ELF-1 (cell line): ENCODE results near the gene GNPDA1.
"Not testable (repeated sequence)": the region's sequence is repeated elsewhere in the genome, so short reads cannot be mapped to it uniquely, and the experiment has no call there.

Experiments used
- DNase-seq: peaks from one replicate; pipeline ENCODE4 v3.0.0-alpha.2; 2016; ENCODE audit warnings: low read depth, low spot score

The GNPDA1 gene

DNA sequence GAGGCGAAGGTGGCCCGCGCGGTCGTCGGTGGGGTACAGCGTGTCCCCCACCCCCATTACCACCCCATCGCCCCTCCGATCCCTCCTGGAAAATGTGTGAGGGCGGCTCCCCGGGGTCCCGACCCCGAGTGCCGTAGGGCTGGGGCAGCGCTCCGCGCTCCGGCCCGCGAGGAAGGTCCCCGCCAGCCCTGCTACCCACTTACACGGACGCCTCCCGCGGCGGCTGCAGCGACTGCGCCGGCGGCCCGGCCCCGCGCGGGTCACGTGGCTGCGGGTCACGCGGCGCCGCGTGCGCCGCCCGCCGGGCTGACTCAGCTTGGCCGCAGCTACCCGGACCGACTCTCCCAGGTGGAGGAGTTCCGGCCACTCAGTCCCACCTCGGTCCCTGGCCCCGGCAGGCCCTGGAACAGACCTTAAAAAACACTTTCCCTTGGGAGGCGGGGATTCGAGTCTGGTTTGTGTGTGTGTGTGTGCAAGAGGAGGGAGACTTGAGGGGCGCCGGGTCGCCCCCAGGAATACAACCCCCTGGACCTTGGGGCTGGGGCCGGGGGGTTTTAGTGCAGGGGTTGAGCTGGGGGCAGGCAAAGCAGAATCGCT, at the start of gene GNPDA1:
Gene GNPDA1 (minus strand): TSS at position 236 of the 597 bp plus-strand sequence. CDS start 992 bp downstream, outside the sequence.
- peak; percentile 65 for DNase-seq

DNA sequence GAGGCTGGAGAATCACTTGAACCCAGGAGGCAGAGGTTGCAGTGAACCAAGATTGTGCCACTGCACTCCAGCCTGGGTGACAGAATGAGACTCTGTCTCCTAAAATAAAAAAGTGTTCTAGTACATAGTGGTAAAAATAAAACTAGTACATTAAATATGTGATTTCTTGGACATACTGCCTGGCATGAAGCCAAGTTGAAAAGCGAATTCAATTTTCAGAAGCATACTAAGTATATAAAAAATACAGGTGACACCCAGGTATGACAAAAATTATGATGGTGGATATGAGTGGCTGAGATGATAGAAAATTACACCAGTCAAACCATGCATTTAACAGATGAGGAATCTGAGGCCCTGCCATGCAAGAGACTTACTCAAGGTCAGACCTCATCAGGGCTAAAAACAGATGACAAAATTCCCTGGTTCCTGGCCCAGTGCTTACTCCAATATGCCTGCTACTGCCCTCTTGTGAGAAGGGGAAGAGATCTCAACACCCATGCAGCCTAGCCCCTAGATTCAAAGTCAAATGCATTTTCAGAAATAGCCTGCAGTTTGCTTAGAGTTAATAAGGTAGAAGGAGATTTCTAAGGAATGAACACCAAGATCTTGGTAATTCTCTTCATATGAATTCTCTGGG, 46.6 kb upstream of the GNPDA1 start:
- no peak for DNase-seq

DNA sequence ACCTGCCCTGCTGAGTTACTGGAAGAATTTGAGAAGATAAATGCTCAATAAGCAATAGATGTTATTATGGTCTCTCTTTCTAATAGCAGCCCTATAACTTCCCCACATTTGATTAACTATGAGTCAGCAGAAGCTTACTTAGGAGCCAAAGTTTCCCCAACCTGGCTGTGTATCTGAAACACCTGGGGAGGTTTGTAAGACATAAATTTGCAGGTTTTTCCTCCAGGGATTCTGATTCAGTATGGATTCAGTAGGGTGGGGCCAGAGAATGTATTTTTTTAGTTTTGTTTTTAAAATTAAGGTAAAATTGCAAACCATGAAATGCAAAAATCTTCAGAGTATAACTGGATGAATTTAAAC, 44.9 kb upstream of the GNPDA1 start:
- no peak for DNase-seq

DNA sequence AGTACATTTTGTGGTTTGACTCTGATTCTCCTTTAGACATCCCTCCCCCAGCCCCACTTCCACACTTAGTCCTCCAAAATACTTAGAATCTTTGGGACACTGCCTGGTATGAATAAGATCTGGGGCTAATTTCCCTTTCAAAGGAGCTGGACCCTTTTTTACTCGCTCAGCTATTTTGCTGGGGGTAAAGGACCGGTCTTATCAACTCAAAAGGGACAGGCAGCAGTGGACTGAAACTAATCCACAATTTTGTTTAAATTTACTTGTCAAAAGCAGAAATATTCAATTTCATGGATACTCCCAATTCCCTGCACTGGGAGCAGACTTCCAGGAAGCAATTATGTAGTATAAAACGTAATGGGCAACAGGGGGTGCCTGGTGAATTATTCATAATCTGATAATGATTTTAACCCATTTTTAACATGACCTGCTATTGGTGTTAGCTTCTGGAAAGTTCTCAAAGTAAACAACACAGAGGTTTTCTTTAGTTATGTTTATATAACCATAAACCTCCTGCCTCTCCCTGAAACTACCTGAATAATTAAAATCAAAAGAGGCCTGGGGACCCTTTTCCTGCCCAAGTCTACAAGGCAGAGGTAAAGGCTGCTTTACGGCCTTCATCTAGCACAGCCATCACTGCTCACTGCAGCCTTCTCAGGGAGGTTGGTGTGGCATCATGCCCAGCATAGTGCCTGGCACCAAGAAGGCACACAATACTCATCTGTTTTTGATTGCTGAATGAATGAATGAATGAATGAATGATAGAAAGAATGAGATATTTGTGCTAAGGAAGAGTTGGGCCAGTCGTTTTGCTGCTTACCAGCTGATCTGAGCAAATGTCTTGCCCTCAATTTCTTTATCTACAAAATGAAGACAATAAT, 44.2 kb upstream of the GNPDA1 start:
- no peak for DNase-seq

DNA sequence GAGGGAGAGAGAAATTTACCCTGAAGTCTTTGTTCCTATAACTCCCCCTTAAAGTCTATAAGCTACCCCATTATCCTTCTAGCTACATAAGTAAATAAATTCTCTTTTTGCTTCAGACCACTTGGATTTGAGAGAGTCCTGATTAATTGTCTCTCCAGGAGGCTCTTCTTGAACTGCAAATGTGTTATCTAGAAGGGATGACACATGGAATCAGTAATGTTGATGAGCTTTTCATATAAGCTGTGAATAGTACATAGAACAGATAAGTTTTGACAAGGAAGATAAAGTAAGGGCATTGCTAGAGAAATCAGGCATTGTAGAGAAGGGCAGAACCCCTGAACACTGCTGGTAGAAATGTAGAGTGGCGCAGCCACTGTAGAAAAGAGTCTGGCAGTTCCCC, 42.5 kb upstream of the GNPDA1 start:
- no peak for DNase-seq

DNA sequence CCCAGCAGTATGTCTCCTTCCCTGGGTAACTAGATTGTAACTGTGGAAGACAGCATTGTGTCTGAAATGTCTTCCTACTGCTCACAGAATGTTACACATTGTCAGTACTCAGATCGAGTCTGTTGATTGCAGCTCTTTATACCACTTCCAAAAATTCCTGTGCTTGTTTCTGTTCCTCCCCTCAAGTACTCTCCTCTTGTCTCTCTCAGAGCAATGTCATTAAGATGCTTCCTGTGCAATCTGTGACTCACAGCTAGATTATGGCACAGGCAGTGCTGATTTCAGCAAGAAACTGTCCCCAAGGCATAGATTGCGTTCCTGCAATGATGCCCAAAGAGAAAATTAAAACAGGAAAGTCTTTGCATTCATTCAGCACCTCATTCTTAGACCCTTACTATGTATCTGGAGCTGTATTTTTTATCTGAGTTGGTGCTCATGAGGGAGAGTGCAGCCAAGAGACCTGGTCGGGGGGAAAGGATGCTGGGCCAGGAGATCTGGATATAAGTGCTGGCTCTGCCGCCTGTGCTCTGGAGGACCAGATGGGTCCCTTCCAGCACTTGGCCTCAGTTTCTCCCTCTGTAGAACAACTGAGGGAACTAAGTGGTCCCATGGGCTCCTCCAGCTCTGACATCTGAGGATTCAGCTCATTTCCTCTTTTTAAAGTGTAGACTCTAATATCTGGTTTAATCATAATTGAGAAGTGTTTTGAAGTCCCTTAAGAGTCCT, 40.8 kb upstream of the GNPDA1 start:
- peak; percentile 35 for DNase-seq

DNA sequence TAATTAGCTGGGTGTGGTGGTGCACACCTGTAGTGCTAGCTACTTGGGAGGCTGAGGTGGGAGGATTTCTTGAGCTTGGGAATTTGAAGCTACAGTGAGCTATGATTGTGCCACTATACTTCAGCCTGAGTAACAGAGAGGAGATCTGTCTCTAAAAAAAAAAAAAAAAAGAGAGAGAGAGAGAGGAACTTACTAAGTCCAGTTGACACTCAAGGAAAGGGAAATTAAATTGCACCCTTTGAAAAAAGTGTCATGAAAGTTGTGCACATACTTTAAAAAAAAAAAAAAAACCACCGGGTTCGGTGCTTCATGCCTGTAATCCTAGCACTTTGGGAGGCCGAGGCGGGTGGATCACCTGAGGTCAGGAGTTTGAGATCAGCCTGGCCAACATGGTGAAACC, 39.2 kb upstream of the GNPDA1 start:
- DNase-seq: not testable (repeated sequence)

DNA sequence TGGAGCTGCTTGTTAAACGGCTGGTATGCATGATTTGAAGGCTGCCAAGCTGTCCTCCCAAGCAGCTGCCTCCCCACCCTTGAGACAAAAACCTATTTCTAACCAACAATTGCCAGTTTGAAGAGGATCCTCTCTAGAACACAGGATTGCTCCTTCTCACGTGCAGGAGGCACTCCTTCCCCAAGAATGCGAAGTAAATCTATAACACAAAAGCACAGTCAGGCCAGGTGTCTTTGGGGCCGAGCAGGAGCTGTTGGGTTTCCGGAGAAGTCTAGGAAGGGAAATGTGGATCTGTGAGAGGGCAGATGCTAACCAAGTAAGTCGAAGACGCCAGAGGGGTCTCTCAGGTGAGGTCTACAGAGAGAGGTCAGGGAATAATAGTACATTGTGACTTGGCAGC, 35.4 kb upstream of the GNPDA1 start:
- peak; percentile 43 for DNase-seq

DNA sequence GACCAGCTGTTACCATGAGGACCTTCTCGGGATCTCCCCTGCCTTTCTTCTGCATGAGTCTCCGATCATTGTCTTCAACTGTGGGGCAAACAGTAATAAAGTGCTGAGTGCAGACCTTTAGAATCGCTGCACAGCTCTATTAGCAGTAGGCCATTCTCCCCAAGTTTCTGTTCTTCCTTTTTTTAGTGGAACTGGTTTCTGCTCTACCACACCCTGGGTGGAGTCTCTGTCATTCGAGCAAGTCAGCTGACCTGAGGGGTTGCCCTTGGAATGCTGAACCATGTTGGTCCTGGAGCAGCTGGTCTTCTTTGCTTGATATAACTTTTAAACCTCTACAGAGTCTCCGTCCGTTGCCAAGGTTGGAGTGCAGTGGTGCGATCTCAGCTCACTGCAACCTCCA, 33.4 kb upstream of the GNPDA1 start:
- DNase-seq: no peak

DNA sequence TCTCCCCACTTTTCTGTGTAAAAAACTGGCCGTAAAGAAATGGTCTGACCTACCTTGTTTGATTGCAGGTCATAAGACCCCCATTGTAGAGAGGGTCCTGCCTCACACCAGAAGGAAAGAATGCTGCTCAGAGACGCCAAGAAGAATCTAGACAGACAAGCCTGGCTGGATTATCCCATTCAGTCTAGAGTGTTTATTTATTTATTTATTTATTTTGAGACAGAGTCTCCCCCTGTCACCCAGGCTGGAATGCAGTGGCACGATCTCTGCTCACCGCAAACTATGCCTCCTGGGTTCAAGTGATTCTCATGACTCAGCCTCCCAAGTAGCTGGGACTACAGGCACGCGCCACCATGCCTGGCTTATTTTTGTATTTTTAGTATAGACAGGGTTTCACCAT, 28.1 kb upstream of the GNPDA1 start:
- DNase-seq: not testable (repeated sequence)

DNA sequence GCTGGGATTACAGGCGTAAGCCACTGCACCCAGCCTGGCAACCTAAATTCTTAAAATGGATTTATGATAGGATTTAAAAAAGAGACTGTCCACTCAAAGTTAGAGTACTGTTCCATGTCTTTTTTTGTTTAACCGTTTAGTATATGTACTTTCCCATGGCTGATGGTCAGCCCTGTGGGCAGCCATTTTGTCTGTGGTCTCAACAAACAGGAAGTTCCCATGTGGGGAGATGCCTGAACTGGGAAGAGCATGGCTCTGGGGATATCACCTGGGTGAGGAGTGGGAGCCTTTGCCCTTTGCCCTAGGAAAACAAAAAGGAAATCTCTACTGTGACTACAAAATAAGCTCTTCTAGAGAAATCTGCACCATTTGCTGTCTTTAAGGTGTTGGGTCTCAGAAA, 27.5 kb upstream of the GNPDA1 start:
- DNase-seq: no peak

DNA sequence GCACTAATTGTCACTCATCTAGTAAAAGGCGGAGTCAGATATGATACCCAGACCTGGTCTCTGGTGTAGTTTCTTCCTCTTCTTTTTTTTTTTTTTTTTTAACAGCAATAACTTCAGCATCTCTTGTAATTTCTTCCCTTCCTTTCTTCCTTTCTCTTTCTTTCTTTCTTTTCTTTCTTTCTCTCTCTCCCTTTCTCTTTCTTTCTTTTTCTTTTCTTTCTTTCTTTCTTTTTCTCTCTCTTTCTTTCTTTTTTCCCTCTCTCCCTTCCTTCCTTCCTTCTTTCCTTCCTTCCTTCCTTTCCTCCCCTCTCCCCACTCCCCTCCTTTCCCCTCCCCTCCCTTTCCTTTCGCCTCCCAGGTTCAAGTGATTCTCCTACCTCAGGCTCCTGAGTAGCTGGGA, 25.9 kb upstream of the GNPDA1 start:
- no peak for DNase-seq

DNA sequence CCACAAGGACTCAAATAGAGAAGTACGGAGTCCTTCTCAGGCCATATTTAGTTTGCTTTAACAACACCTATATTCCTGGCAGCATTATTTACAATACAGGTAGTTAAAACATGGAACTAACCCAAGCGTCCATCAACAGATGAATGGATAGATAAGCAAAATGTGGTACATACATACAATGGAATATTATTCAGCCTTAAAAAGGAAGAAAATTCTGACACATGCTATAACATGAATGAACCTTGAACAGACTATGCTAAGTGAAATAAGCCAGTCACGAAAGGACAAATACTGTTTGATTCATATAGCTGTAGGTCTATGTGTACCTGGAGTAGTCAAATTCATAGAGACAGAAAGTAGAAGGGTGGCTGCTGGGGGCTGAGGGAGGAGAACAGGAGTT, 24.8 kb upstream of the GNPDA1 start:
- DNase-seq: not testable (repeated sequence)

DNA sequence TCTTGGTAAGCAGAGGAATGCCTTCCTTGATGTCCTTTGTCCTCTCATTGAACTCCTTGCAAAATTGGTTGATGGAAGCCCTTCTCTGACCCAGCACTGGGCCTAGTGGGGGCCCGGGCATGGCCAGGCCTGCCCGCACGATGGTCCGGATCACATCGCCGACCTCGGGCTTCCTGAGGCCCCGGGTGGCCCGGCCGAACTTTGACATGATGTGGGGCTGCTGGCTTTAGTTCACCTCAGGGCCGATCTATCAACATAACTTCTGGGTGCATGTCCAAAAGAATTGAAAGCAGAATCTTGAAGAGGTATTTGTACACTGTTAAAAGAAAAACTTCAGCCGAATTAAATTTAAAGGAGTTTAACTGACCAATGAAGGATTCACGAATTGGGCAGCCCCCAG, 24.1 kb upstream of the GNPDA1 start:
- no peak for DNase-seq

DNA sequence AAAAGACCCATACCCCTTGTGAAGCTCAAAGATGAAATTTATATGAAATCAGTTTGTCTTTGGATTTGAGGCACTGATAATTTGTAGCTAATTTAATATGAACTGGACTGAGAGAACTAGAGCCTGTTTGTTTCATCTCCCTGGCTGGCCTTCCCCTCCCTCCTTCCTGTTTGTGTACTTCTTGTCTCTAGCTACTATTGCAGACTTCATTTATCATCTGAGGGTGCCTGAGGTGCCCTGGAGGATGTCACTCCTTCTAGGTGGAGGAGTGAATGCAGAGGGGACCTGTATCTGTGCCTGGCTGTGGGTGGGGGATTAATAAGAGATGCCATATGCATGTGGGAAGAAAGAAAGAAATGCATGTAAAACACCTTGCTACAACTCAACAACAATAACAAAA, 22.2 kb upstream of the GNPDA1 start:
- no peak for DNase-seq

DNA sequence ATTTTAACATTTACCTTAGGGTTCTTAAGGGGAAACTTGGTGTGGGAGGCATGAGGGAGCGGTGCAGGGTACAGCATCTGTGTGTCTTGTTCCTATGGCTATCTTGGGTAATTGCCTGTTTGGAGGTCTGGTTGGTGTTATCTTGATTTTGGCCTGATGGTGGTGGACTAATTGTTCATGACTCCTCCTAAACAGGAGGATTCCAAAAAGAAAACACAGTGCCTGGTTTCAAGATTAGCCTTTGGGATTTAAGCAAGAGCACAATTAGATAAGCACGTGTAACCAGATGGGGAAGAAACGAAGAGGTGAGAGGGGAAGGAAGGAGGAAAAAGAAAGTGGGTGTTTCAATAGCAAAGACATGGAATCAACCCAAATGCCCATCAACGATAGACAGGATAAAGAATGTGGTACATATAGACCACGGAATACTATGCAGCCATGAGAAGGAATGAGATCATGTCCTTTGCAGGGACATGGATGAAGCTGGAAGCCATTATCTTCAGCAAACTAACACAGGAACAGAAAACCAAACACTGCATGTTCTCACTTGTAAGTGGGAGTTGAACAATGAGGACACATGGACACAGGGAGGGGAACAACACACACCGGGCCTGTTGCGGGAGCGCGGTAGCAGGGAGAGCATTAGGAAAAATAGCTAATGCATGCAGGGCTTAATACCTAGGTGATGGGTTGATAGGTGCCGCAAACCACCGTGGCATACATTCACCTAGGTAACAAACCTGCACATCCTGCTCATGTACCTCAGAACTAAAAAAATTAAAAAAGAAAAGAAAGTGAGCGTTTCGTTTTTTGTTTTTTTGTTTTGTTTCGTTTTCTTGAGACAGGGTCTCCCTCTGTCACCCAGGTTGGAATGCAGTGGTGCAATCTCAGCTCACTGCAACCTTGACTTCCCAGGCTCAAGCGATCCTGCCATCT, 21.1 kb upstream of the GNPDA1 start:
- peak; percentile 50 for DNase-seq

DNA sequence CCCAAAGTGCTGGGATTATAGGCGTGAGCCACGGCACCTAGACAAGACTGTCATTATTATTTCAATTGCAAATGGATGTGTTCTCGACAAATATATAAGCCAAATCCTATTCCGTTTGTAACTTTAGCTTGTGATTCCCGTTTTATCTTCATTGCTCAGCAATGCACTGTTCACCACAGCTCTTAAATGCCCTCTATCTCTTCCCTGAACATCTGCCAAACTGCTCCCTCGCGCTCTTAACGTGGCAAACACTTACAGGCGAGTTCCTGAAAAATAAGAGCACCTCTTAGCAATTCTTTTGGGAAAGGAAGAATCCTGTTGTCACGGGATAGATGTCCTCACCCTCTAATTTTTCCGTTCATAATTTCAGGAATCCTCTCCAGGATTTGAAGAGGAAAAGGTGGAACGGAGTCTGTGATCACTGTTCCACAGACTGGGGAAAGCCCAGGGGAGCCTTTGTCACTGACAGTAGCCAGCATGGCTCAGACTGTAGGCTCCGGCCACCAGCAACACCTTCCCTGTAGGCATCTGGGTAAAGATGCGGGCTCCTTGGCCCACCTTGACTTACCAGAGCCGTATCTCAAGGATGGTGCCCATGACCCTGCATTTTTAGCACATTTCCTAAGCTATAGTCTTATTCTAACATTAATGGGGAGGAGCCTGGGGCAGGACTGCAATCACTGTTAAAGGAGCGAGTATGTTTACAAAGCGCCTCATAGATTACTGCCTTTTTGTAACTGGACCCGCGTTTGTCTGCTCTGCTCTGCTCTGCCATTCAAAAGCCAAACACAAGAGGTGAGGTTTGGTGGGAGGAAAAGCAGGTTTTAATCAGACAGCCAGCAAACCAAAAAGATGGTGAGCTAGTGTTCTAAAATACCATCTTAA, 20.2 kb upstream of the GNPDA1 start:
- DNase-seq: no peak

DNA sequence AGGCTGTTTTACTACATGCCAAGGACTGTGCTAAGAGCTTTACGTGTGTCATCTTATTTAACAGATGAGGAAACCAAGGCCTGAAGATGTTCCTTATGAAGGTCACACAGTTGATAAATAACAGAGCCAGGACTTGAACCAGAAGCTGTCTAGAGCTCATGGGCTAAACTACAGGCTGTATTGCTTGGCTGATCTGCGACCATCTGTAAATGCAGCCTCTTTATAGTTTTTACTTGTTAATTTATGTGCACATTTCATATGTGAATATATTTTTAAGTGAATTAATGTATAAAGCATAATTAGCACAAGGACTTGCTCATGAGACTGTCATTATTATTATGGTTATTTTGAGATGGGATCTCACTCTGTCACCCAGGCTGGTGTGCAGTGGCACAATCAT, 19.3 kb upstream of the GNPDA1 start:
- DNase-seq: no peak

DNA sequence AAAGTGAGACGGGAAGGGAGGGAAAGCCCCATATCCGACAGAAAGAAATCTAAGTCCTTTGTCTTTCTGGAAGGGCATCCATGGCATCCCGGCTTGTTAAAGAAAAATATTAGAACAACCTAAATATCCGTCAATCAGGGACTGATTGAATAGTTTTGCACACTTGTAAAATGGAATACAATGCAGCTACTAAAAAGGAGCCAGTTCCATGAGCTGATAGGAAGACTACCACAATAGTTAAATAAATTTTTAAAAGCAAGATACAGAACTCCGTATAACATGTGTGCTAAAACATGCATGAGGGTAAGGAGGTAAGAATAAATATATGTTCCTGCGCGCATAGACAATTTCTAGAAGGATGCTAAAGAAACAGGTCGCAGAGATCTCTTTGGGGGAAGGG, 12.8 kb upstream of the GNPDA1 start:
- DNase-seq: no peak

DNA sequence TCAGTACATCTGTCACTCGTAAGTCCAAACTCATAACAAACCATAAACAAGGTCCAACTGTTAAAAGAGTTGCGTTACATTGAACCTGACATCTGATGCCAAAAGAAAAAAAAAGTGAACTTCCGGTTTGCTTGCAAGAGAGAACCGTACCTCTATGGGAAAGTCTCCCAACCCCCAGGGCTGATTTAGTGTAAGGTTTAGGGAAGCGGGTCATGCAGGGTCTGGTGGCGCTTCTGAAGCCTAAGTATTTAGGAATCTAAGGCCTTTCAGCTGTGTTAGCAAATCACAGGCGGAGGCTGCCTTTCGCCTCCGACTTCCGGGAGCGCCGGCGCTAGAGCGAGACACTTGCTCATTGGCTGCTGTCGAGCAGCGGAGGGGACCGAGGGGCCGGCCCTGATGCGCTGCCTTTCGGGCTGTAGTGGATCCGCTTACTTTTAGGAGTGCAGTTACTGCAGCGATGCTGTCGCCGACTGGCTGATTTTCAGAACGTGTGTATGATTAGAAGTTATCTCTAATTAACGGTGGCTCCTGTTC, 12.0 kb upstream of the GNPDA1 start:
- peak; percentile 97 for DNase-seq
